ENCODE measurements around the gene CNTNAP2. TPM values are rescaled to one million over a fixed set of nuclear protein-coding genes. Genes with fewer than 3 reads are reported as not detected.
"Not testable (repeated sequence)": the region's sequence is repeated elsewhere in the genome, so short reads cannot be mapped to it uniquely, and the experiment has no call there.

The CNTNAP2 gene
- total and polyA plus RNA-seq, 4 donors: 0.14 to 2.3 (median 1.1) TPM

- Histone ChIP-seq H3K36me3 (ENCODE audit: control insufficient read depth in 4 of 4, insufficient read depth in 3 of 4, low read depth in 1 of 4, low read length in 3 of 4) (no peaks in the 10 kb centered on the region), H3K27me3 (ENCODE audit: control insufficient read depth in 4 of 4, insufficient read depth in 4 of 4, low read length in 3 of 4) (no peaks in the 10 kb centered on the region), H3K9me3 (ENCODE audit: control insufficient read depth in 4 of 4, low read length in 3 of 4) (no peaks in the 10 kb centered on the region), H3K4me3 (ENCODE audit: low read depth in 1 of 3, low read length in 3 of 3) (no peak overlapping the region), H3K4me1 (ENCODE audit: control insufficient read depth in 4 of 4, insufficient read depth in 4 of 4, low read length in 3 of 4) (no peaks in the 10 kb centered on the region), H3K27ac (ENCODE audit: low read depth in 1 of 2, low read length in 2 of 2) (no peak overlapping the region), H3K9ac (ENCODE audit: low read depth in 1 of 2, low read length in 2 of 2) (no peak overlapping the region)
- TF ChIP-seq HNF4G (IDR thresholded peaks at IDR 0.05): no peak
- no peak for TF ChIP-seq RAD21 (IDR thresholded peaks at IDR 0.05)
- no peak for TF ChIP-seq CTCF (IDR thresholded peaks at IDR 0.05; ENCODE audit: low read depth, low read length, missing input control)
- no peak for TF ChIP-seq ATF3 (IDR thresholded peaks at IDR 0.05)
- TF ChIP-seq FOXA2 (IDR thresholded peaks at IDR 0.05): no peak
- no peak for TF ChIP-seq TAF1 (conservative IDR thresholded peaks at IDR 0.05)
- no peak for TF ChIP-seq JUND (IDR thresholded peaks at IDR 0.05)
- TF ChIP-seq YY1 (IDR thresholded peaks at IDR 0.05): no peak
- no peak for TF ChIP-seq EGR1 (IDR thresholded peaks at IDR 0.05; ENCODE audit: low read depth in 2 of 2)
- no peak for TF ChIP-seq HNF4A (conservative IDR thresholded peaks at IDR 0.05)
- no peak for TF ChIP-seq RXRA (IDR thresholded peaks at IDR 0.05)
- TF ChIP-seq SP1 (IDR thresholded peaks at IDR 0.05): no peak
- WGBS: 93% methylated on average over 15 of the region's 15 CpGs
- no peak for DNase-seq (ENCODE audit: low spot score)
Measured at GRCh38 chr7:148330124-148330818, 2213.7 kb downstream of the CNTNAP2 start.

DNA sequence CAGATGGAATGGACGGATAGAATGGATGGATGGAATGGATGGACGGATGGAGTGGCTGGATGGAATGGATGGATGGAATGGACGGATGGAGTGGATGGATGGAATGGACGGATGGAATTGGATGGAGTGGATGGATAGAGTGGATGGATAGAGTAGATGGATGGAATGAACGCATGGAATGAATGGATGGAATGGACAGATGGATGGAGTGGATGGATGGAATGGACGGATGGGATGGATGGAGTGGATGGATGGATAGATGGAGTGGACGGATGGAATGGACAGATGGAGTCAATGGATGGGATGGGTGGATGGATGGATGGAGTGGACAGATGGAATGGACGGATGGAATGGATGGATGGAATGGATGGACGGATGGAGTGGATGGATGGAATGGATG is 2214.2 kb downstream of the CNTNAP2 start:
- TF ChIP-seq, protein P1, sequence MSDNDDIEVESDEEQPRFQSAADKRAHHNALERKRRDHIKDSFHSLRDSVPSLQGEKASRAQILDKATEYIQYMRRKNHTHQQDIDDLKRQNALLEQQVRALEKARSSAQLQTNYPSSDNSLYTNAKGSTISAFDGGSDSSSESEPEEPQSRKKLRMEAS (IDR thresholded peaks at IDR 0.05): no peak
- Histone ChIP-seq H3K27me3 (ENCODE audit: control insufficient read depth in 4 of 4, insufficient read depth in 4 of 4, low read length in 3 of 4) (no peaks in the 10 kb centered on the region), H3K27ac (ENCODE audit: low read depth in 1 of 2, low read length in 2 of 2) (no peak overlapping the region), H3K4me1 (ENCODE audit: control insufficient read depth in 4 of 4, insufficient read depth in 4 of 4, low read length in 3 of 4) (no peaks in the 10 kb centered on the region), H3K9ac (ENCODE audit: low read depth in 1 of 2, low read length in 2 of 2) (no peak overlapping the region), H3K36me3 (ENCODE audit: control insufficient read depth in 4 of 4, insufficient read depth in 3 of 4, low read depth in 1 of 4, low read length in 3 of 4) (no peaks in the 10 kb centered on the region), H3K9me3 (ENCODE audit: control insufficient read depth in 4 of 4, low read length in 3 of 4) (no peaks in the 10 kb centered on the region), H3K4me3 (ENCODE audit: low read depth in 1 of 3, low read length in 3 of 3) (no peak overlapping the region)
- 86% methylated on average over 9 of the region's 9 CpGs for WGBS
- DNase-seq (ENCODE audit: low spot score): no peak

DNA sequence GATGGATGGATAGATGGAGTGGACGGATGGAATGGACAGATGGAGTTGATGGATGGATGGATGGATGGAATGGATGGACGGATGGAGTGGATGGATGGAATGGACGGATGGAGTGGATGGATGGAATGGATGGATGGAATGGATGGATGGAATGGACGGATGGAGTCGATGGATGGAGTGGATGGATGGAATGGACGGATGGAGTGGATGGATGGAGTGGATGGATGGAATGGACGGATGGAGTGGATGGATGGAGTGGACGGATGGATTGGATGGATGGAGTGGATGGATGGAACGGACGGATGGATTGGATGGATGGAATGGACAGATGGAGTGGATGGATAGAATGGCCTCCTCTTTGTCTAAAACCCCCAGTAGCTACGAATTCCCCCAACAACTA is 2214.9 kb downstream of the CNTNAP2 start:
- H3K9me3 ChIP-seq (ENCODE audit: control insufficient read depth in 4 of 4, low read length in 3 of 4); H3K9ac ChIP-seq (ENCODE audit: low read depth in 1 of 2, low read length in 2 of 2); H3K27ac ChIP-seq (ENCODE audit: low read depth in 1 of 2, low read length in 2 of 2); H3K27me3 ChIP-seq (ENCODE audit: control insufficient read depth in 4 of 4, insufficient read depth in 4 of 4, low read length in 3 of 4); H3K36me3 ChIP-seq (ENCODE audit: control insufficient read depth in 4 of 4, insufficient read depth in 3 of 4, low read depth in 1 of 4, low read length in 3 of 4); H3K4me3 ChIP-seq (ENCODE audit: low read depth in 1 of 3, low read length in 3 of 3); H3K4me1 ChIP-seq (ENCODE audit: control insufficient read depth in 4 of 4, insufficient read depth in 4 of 4, low read length in 3 of 4); DNase-seq (ENCODE audit: low spot score): not testable (repeated sequence)
- WGBS: 80% methylated on average over 11 of the region's 11 CpGs
